22Rv1 (cell line): ENCODE results near the gene TUBA3E.
"Not testable (repeated sequence)": the region's sequence is repeated elsewhere in the genome, so short reads cannot be mapped to it uniquely, and the experiment has no call there.

Experiments
- H3K27ac ChIP-seq: fragments of 450-650 bp; 2 replicates; pipeline ENCODE4 v1.5.1; 2017
- CTCF ChIP-seq: fragments of 450-650 bp; IDR thresholded peaks from 2 replicates; pipeline ENCODE4 v1.5.1; 2017; ENCODE audit warnings: mild to moderate bottlenecking
- ZFX ChIP-seq: fragments of 450-650 bp; IDR thresholded peaks from 2 replicates; pipeline ENCODE4 v1.6.1; 2017; ENCODE audit warnings: antibody characterized with exemption, borderline replicate concordance

Gene TUBA3E

GRCh38 chr2:130186391-130186790 is 11.8 kb downstream of the TUBA3E start:
- no peak for TF ChIP-seq CTCF
- no peak for TF ChIP-seq ZFX

DNA sequence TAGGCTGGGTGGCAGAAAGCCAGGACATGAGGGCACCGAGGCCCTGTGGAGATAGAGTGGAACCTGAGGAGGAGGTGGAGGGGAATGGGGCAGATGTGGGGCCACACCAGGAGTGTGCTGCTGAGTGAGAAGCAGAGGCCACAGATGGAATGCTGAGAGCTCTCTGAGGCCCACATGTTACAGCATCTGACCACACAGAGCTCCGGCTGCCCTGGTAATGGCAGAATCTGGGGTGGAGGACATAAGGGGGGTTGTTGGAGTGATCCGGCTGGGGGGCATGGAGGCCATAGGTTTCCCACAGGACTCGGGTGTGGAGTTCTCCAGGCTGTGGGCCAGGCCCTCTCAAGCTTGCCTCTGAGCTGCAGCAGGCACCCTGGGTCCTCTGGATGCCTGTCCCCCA is 12.3 kb downstream of the TUBA3E start:
- H3K27ac ChIP-seq, result no peak overlapping the region
- TF ChIP-seq ZFX (no peak), CTCF (no peak)

More at GRCh38 chr2:130186391-130186790, 11.8 kb downstream of the TUBA3E start:
- no peak overlapping the region for H3K27ac ChIP-seq

DNA sequence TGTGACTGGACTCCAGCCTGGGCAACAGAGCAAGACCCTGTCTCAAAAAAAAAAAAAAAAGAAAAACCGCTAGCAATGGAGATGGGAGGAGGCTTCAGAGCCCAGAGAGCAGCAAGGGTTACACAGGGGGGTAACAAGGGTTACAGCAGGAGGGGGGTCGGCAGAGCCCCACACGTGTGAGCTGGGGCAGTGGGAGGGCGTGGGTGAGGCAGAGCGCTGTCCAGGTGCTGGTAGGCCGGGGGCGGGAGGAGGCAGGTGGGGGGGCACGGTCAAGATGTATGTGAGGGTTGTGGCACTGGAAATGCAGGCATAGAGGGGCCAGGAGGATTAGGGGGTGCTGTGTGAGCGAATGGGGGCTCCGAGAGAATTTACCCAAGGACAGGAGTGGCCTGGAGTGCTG is 12.8 kb downstream of the TUBA3E start:
- no peak overlapping the region for H3K27ac ChIP-seq
- TF ChIP-seq ZFX (no peak), CTCF (no peak)

DNA sequence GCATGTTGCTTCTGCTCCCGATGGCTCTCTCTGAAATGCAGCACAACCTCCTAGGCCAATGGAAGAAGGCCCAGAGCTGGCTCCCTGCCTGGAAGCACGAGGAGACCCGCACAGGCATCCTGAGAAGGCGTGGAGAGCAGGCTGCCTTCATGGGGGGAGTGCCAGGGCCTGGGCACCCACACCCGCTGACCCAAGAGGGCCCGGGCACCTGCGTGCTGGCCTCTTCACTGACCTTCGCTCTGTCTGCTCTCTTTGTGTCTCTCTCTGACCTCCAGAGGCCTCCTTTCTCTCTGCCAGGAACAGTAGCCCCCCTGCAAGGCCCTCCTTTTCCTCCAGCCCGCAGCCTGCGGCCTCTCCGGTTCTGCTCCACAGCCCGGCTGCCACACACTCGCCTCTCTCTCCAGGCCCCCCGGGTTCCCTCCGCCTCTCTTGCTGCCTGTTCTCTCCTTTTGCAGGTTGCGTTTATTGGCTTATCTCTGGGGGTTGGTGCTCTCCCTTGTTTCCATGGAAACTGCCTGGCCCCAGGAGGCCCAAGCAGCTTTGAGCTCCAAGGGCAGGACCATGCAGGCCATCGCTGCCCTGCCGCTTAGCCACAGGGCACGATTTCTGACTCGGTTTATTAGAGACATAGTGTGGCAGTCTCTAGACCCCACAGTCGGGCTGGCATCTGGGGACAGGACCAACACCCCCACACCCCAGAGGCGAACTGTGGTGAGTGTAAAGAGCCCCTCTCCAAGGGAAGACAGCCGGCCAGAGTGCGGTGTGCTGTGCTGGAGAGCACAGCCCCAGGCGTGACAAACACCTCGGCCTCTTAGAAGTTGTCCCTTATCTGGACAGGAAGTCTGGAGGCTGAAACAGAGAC is 14.5 kb downstream of the TUBA3E start:
- peak overlapping the region; percentile 69; the same call in 1 of the 2 replicates for H3K27ac ChIP-seq
- TF ChIP-seq ZFX, result no peak
- TF ChIP-seq CTCF, result no peak

DNA sequence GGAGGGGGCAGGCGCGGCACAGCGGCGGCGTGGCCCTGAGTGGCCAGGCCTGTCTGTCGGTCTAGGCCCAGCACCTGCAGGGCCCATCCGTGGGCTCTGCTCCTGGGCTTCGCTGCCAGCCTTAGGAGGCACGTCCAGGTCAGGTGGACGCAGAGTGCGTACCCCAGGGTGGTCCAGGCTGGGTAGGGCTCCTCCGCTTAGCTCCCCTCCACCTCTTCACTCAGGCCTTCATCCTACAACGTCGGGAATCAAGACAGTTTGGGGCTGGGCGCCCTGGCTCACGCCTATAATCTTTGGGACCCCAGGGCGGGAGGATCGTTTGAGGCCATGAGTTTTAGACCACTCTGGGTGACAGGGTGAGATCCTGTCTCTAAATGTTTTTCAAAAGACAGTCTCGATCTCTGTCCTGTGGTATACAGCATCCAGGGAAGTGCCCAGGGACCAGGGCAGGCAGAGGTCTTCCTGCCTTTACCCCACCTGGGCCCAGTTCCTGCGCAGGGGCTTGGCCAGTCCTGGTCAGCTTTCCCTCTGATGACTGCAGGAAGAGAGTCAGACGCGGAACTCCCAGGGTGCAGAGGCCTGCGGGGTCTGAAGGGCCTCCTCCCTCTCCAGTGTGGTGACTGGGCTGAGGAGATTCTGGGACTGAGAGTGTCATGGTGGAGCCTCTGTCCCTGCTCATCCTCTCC is 15.3 kb downstream of the TUBA3E start:
- H3K27ac ChIP-seq, result peak overlapping the region; percentile 69

GRCh38 chr2:130181880-130182682 is 16.2 kb downstream of the TUBA3E start, which contains the start of gene MZT2B:
Gene MZT2B (plus strand): TSS chr2:130182262. CDS start chr2:130182283, 21 bp downstream.
- peak; percentile 73 for TF ChIP-seq CTCF
- peak within 1 kb of the TSS; percentile 69 for H3K27ac ChIP-seq

DNA sequence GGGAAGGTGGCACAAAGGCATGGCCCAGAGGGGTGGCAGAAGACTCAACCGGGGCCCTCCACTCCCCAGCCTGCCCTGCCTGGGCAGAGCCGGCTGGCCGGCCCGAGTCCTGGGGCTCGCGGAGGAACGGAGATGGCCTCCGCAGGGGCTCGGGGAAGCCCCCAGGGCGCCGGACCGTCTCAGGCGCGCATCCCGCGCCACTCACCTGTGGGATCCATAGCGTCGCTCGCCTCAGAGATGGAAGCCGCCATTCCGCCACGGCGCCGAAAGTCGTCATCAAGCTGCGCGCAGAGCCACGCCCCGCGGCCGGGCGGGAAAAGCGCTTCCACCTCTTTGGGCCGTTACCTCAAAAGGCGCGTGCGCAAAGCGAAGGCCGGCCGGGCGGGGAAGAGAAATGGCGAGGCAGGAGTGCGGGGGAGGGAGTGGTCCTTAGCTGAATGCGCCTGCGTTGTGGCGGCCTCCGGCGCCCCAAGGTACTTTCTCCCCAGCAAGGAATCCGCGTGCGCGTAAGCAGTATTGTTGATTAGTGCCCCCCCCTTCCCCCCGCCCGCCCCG is 16.8 kb downstream of the TUBA3E start, which contains the start of gene SMPD4:
Gene SMPD4, minus strand, starts transcription at position 278 of the 555 bp plus-strand sequence. CDS start 5,010 bp downstream, outside the sequence.
- H3K27ac ChIP-seq, result peak within 1 kb of the TSS; percentile 69
- no peak for TF ChIP-seq ZFX
- no peak for TF ChIP-seq CTCF

GRCh38 chr2:130180404-130181324 is 17.6 kb downstream of the TUBA3E start:
- peak overlapping the region; percentile 69 for H3K27ac ChIP-seq

DNA sequence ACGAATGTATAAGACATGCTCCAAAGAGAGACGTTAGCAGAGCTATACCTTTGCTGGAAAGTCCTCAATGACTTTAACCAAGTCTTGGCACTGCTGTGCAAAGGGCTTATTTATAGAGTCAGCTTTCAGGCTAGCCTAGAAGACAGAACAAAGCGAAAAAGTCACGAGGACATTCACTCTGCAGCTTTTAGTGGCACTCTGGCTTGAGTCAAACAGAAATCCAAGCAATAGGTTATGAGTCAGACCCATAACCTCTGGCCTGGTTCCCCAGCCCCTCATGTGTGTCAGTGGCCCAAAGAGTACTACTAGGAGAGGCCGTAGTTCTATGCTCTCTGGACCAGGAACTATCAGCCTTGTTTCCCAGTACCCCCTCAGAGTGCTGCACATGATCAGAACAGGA is 23.4 kb downstream of the TUBA3E start:
- not testable (repeated sequence) for H3K27ac ChIP-seq
